Measurements from ENCODE around the gene MYO5A.
"Not testable (repeated sequence)": the region's sequence is repeated elsewhere in the genome, so short reads cannot be mapped to it uniquely, and the experiment has no call there.

Gene MYO5A

GRCh38 chr15:52295421-52296001 is 233.2 kb downstream of the MYO5A start, which contains the start of gene MYO5C:
Gene MYO5C (minus strand): TSS chr15:52295804. CDS start chr15:52295636, 168 bp downstream.
- in situ Hi-C loops (cut with MboI; ENCODE audit: low sequenced_read_pairs) = no loop called here

DNA sequence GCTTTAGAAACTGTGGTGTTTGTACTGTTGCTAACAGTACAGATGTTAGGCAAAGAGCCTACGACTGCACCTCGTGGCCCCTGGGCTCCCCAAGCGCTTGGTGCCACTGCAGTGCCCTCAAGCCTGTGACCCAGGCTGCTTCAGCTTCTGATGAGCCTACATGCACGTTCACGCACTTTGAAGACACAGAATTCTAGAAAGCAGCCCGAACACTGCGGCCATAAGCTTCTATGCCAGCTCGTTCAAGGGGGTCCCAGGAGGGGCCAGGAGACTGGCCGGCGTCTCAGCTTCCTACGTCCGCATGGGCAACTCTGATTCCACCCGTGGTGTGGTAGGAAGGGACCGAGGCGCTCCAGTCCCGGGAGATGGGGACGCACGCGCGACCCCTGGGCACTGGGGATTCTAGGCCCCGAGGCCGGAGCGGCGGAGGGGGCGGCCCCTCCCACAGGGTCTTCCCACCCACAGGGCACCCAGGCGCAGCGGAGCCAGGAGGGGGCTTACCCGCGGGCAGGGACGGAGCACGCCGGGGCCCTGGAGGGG is 233.7 kb downstream of the MYO5A start:
- in situ Hi-C loops (cut with MboI; ENCODE audit: low sequenced_read_pairs) = no loop called here

DNA sequence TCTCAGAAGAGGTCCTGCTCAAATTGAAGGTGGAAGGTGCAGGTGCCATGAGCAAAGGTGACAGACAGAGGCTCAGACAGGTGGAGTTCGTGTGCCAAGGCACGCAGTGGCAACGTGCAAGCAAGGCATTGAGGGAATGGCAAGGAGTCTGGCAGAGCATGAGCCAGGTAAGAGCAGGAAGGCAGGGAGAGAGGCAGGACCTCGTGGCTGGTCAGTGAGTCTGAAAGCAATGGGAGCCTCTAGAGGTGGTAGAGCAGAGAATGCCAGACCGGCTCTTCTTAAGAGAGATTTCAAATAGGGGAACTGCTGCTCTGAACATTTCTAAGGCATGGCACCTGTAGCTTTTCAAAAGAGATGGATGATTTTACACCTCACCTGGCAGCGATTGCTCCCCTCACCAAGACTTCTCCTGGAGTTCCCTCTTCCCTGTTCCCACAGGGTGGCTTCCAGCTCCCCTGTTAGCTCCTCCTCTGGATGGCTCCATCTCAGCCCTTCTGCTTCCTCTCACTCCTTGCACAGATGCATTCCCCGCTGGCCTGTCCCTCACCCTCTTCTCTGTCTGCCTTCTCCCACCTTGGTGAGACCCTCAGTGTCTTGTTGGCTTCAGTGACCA is 235.8 kb downstream of the MYO5A start:
- in situ Hi-C loops (cut with MboI; ENCODE audit: low sequenced_read_pairs) = no loop called here

DNA sequence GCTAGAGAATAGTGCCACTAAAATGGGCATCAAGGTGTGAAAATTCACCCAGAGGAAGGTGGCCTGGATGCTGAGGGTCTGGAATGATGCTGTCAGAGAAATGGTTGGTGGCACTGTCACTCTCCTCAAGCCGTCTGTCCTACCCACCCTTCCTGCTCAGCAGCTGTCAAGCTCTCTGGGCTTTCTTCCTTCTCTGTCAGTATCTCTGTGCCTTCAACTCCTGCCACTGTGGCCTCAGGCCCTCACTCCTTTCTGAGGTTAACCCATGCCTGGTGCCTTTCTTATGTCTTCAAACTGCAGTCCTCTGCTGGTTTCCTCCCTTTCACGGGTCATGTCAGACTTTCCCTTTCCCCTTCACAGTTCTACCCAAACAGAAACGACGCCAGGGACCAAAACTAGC is 237.5 kb downstream of the MYO5A start:
- in situ Hi-C loops (cut with MboI; ENCODE audit: low sequenced_read_pairs) = no loop called here

GRCh38 chr15:52290800-52291199 is 237.9 kb downstream of the MYO5A start:
- in situ Hi-C loops (cut with MboI; ENCODE audit: low sequenced_read_pairs) = no loop called here

- in situ Hi-C loops (cut with MboI; ENCODE audit: low sequenced_read_pairs) = no loop called here
Observed at GRCh38 chr15:52290329-52290728, 238.4 kb downstream of the MYO5A start.

DNA sequence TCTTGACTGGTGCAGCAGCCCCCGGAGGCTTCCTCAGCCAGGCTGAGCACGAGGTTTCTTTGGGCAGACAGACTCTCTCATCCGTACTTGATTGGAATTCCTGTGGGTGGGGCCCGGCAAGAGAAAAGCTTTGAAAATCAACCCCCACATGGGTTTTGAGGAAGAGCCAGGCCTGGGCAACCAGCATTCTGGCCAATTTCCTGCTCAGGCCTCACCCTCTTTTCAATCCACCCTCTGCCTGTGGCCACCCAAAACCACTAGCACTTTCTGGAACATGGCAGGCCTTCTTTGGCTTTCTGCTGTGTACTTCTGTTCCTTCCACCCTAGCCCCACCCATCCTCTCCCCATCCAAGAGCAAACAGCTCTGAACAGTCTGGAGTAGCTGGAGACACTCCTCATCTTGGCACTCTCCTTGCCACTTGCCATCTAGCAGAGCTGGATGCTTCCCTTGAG is 239.0 kb downstream of the MYO5A start:
- in situ Hi-C loops (cut with MboI; ENCODE audit: low sequenced_read_pairs) = no loop called here

DNA sequence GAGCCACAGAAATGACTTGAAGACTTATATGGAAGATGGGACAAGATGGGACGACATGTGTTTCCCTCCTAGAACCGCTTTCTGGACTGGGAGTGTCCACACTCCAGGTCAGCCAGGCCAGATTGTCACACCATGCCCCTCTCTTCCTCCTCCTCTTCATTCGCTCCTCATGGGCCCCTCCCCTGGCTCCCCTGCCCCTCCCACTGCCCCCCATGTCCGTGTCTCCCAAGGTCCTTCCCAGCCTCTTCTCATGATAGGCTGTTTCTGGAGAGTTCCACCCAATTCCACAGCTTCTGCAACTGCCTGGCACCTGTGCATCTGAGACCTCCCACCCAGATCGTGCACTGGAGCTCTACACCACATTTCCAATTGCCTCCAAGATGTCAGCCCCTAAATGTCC is 239.7 kb downstream of the MYO5A start:
- in situ Hi-C loops (cut with MboI; ENCODE audit: low sequenced_read_pairs) = no loop called here

DNA sequence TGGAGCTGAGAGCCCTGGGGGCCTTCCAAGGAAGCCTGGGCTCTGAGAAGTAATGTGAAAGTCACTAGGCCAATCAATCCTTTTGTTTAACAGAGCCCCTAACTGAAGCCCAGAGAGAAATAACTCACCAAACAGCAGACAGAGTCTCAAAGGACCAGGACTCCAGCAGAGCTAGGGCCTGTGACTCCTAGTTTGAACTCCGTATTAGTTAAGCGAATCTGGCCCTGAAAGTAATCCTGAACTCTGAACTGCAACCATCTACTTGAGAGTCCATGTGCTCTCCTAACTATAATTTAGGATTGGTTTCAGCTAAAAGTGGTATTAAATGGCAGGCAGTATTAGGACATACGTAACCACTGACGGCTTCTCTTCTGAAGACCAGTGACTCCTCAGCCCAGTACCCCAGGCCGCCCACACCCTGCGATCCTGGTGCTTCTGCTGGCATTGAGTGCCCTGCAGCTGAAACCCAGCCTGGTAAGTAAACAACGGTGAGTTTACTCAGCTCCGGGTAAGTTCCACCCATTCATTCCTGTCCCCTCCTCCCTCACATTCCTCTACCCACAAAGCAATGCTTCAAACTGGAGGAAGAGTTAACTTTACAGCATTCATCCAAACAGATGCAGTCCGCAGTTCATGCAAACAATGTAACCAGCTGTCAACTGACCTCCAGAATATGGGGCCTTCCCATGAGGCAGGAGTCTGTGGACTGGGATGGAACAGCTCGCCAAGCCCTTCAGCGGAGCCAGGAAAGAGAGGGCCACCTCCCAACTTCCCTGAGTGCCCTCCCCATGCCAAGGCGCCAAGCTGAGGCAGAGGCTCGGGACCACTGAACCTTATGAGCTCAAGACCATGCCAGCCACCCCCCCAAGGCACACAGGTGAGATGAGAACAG is 240.4 kb downstream of the MYO5A start:
- in situ Hi-C loops (cut with MboI; ENCODE audit: low sequenced_read_pairs) = no loop called here

GRCh38 chr15:52287114-52287513 is 241.6 kb downstream of the MYO5A start:
- in situ Hi-C loops (cut with MboI; ENCODE audit: low sequenced_read_pairs) = no loop called here

GRCh38 chr15:52285941-52286340 is 242.7 kb downstream of the MYO5A start:
- in situ Hi-C loops (cut with MboI; ENCODE audit: low sequenced_read_pairs) = not testable (repeated sequence)

- in situ Hi-C loops (cut with MboI; ENCODE audit: low sequenced_read_pairs) = no loop called here
Observed at GRCh38 chr15:52284164-52284563, 244.5 kb downstream of the MYO5A start.

- in situ Hi-C loops (cut with MboI; ENCODE audit: low sequenced_read_pairs) = no loop called here
Observed at GRCh38 chr15:52283281-52283680, 245.4 kb downstream of the MYO5A start.

DNA sequence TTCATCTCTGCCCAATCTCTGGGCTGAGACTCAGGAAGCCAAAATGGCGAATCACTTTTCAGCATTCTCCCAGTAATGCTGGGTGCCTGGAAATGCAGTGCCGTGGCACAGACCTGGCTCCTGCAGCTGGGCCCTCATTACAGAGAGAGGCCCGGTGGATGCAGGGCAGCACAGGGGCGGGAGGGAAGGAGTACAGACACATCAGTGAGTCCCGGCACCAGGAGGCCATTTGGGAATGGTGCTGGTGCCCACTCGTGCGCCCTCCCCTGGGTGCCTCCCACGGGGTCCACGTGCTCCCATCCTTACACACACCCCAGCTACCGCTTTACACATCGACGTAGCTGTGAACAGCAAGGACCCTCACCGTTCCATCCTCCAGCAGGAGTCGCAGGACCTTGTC is 246.3 kb downstream of the MYO5A start:
- in situ Hi-C loops (cut with MboI; ENCODE audit: low sequenced_read_pairs) = no loop called here

DNA sequence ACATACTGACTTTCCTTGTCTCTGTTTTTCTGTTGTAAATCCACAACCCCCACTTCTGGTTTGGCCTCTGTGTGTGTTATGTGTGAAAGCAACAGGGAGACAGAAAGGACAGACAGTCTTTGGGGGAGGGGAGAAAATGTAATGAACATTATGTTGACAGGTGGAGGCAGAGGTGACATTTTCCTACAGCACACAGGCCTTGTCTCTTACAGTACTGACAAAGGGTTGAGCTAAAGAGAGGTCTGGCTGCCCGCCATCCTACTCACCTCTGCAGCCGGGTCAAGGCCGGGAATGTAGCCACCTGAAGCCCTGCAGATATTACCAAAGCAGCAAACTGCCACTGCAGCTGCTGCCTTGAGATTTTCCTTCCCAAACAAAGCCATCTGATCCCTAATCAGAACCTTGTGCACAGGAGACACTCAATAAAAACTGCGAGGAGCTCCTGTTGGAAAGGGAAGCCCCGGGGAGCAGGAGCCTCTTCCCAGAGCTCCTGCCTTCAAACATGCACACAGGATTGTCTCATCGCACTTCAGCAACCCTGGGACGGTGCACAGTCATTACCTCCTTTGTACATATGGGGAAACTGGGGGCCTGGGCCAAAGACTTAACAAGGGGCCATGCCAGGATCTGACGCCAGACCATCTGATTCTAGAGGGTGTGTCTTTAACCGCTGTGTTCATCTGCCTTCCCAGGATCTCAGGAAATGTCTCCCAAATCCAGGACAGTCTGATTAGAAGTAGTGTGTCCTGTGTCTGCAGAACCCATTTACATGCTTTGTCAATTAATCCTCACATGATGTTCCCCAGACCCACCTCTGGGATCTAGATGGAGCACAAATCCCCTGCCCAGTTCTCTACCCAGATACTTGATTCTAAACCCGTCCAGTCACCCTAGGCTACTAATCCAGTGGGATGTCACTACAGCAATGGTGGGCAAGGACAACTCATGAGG is 247.3 kb downstream of the MYO5A start:
- in situ Hi-C loops (cut with MboI; ENCODE audit: low sequenced_read_pairs) = no loop called here

DNA sequence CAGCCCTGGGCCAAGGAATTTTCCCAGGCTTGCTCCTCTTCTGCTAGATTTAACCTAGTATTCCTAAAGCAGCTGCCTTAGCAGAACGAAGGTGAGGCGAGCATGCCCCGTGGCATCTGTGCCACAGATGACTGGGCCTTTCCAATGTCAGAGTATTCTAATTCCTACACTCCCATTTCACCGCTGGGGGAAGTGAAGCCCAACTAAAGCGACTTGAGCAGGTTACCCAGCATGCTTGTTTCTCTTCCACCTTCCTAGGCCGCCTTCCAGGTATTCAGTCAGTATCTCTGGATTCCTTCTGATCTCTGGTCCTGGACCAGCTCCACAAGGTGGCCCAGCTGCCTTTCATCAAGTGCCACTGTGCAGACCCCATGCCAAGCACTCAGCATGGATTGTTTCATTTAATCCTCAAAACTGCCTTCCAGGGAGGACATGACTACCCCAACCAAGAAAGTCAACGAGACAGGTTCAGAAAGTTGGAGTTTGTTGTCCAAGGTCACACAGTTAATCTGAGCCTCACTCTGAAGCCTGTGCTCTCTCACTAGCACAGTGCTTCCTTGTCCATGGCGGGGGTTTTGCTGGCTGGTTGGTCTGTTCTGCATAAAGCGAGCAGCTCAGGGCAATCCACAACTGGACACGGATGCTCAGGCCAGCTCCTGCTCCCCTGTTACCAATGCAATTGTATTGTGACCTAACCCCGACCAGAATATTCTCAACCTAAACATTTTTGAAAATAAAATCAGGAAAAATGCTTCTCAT is 248.2 kb downstream of the MYO5A start:
- in situ Hi-C loops (cut with MboI; ENCODE audit: low sequenced_read_pairs) = no loop called here

DNA sequence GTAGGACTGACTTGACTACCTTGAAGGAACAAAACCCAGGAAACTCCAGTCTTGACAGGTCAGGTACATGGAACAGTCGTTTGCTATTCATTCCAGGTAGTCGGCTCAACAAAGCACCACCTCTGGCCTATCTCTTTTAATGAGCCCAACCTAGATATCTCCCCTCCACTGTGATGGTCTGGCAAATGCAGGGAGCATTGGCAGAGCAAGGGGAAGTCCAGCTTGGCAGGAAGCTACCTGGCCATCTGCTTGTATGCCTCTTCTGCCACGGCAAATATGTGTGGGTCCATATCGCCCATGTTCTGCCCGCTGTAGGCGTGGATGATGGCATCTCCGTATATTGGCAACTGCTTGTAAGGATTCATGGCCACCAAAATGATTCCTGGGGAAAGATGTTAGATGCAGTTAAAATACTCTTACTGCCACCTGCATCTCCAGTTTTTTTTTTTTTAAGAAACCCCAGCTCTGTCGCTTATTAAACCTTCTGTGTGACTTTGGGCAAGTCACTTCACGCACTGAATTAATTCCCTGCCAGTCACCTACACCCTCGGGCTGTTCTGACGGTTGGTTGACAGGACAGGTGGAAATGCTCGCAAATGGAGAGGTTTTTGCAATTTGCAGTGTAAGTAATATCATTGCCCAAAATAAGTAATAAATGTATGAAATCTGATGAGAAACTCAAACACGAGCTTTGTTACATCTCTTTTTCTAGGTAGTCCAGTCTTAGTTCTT is 249.9 kb downstream of the MYO5A start:
- in situ Hi-C loops (cut with MboI; ENCODE audit: low sequenced_read_pairs) = no loop called here

- in situ Hi-C loops (cut with MboI; ENCODE audit: low sequenced_read_pairs) = no loop called here
Observed at GRCh38 chr15:52278135-52278534, 250.5 kb downstream of the MYO5A start.

GRCh38 chr15:52277575-52277974 is 251.1 kb downstream of the MYO5A start:
- in situ Hi-C loops (cut with MboI; ENCODE audit: low sequenced_read_pairs) = no loop called here

All from hTERT RPE-1 (cell line).